Skeletal muscle satellite cell (primary cell): ENCODE results near the gene GK.
"Not testable (repeated sequence)": the region's sequence is repeated elsewhere in the genome, so short reads cannot be mapped to it uniquely, and the experiment has no call there.

Experiments
- H3K27me3 ChIP-seq: 2 replicates; pipeline ENCODE4 v1.7.0; 2013; ENCODE audit warnings: low read length; ENCODE audit not compliant: control insufficient read depth, insufficient read depth
- H3K36me3 ChIP-seq: 2 replicates; pipeline ENCODE4 v1.7.0; 2013; ENCODE audit warnings: mild to moderate bottlenecking, control low read depth, low read length; ENCODE audit not compliant: insufficient read depth
- H3K4me1 ChIP-seq: 2 replicates; pipeline ENCODE4 v1.7.0; 2013; ENCODE audit warnings: low read length; ENCODE audit not compliant: control insufficient read depth, insufficient read depth
- H3K4me2 ChIP-seq: 2 replicates; pipeline ENCODE4 v1.7.0; 2013; ENCODE audit warnings: mild to moderate bottlenecking, low read length
- H3K4me3 ChIP-seq: 2 replicates; pipeline ENCODE4 v1.7.0; 2013; ENCODE audit warnings: low read length
- H3K9ac ChIP-seq: 2 replicates; pipeline ENCODE4 v1.7.0; 2013; ENCODE audit warnings: mild to moderate bottlenecking, low read depth, low read length, moderate library complexity
- H3K9me3 ChIP-seq: replicated peaks from 2 replicates; pipeline ENCODE4 v1.7.0; 2013; ENCODE audit warnings: mild to moderate bottlenecking, control low read depth, low read length

Gene GK

DNA sequence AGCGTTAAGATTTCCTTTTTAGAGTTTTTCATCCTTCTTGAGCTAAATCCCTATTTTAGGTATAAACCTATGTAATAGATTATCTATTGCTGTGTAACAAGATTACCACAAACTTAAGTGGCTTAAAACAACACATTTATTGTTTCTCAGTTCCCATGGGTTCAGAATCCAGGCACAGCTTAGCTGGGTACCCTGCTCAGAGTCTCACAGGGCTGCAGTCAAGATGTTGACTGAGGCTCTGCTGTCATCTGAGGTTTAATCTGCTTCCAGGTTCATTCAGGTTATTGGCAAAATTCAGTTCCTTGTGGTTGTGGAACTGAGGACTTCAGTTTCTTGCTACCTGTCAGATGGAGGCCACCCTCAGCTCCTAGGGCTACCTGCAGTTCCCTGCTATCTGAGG is 60.9 kb downstream of the GK start:
- no peaks in the 10 kb centered on the region for H3K27me3 ChIP-seq

DNA sequence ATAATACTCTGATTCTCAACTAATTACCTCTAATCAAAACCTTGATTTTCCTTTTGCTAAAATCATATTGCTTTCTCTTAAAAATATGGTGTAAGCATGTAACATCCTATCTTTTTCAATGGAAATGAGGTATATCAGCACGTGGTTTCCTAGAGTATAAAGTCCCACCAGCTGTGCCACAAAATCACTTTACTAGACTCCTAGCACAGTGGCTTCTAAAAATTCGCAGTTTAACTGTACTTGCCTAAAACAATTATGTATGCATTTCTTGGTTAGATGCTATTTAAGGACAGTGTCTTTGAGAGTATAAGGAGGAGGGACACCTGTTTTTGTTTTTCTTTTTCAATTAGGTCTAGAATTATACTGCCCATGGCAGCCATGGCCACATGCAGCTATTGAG is 62.8 kb downstream of the GK start:
- H3K4me3 ChIP-seq, result no peak overlapping the region
- peaks cover 5% of the 10 kb centered on the region for H3K36me3 ChIP-seq
- H3K9ac ChIP-seq, result no peak overlapping the region
- no peaks in the 10 kb centered on the region for H3K9me3 ChIP-seq
- H3K27me3 ChIP-seq, result no peaks in the 10 kb centered on the region
- no peak overlapping the region for H3K4me2 ChIP-seq
- H3K4me1 ChIP-seq, result no peaks in the 10 kb centered on the region

More for the DNA sequence above, 60.9 kb downstream of the GK start:
- no peak overlapping the region for H3K4me2 ChIP-seq
- H3K4me3 ChIP-seq, result no peak overlapping the region
- no peaks in the 10 kb centered on the region for H3K9me3 ChIP-seq
- H3K4me1 ChIP-seq, result no peaks in the 10 kb centered on the region
- peaks cover 2% of the 10 kb centered on the region for H3K36me3 ChIP-seq
- no peak overlapping the region for H3K9ac ChIP-seq

GRCh38 chrX:30733852-30734660 is 80.8 kb downstream of the GK start:
- Histone ChIP-seq H3K27me3 (no peaks in the 10 kb centered on the region), H3K4me3 (no peak overlapping the region), H3K4me1 (no peaks in the 10 kb centered on the region), H3K9me3 (no peaks in the 10 kb centered on the region), H3K36me3 (no peaks in the 10 kb centered on the region), H3K9ac (no peak overlapping the region), H3K4me2 (no peak overlapping the region)

- Histone ChIP-seq H3K4me2 (no peak overlapping the region), H3K4me1 (no peaks in the 10 kb centered on the region), H3K4me3 (no peak overlapping the region), H3K36me3 (no peaks in the 10 kb centered on the region), H3K9ac (no peak overlapping the region), H3K27me3 (no peaks in the 10 kb centered on the region), H3K9me3 (no peaks in the 10 kb centered on the region)
These were observed 81.6 kb downstream of the GK start for GRCh38 chrX:30734782-30735181.

- Histone ChIP-seq H3K36me3 (no peaks in the 10 kb centered on the region), H3K4me2 (no peak overlapping the region), H3K4me3 (no peak overlapping the region), H3K9ac (no peak overlapping the region), H3K27me3 (no peaks in the 10 kb centered on the region), H3K4me1 (no peaks in the 10 kb centered on the region), H3K9me3 (no peaks in the 10 kb centered on the region)
These were observed 82.6 kb downstream of the GK start for GRCh38 chrX:30735839-30736238.

- no peaks in the 10 kb centered on the region for H3K27me3 ChIP-seq
- no peaks in the 10 kb centered on the region for H3K4me1 ChIP-seq
- H3K36me3 ChIP-seq, result no peaks in the 10 kb centered on the region
- no peak overlapping the region for H3K4me2 ChIP-seq
- no peak overlapping the region for H3K9ac ChIP-seq
- no peaks in the 10 kb centered on the region for H3K9me3 ChIP-seq
- no peak overlapping the region for H3K4me3 ChIP-seq
These were observed 88.3 kb downstream of the GK start for GRCh38 chrX:30741545-30741944.

- no peak overlapping the region for H3K9ac ChIP-seq
- no peaks in the 10 kb centered on the region for H3K4me1 ChIP-seq
- H3K27me3 ChIP-seq, result no peaks in the 10 kb centered on the region
- H3K4me3 ChIP-seq, result no peak overlapping the region
- H3K36me3 ChIP-seq, result no peaks in the 10 kb centered on the region
- no peak overlapping the region for H3K4me2 ChIP-seq
- no peaks in the 10 kb centered on the region for H3K9me3 ChIP-seq
These were observed 95.2 kb downstream of the GK start for GRCh38 chrX:30748342-30748960.

DNA sequence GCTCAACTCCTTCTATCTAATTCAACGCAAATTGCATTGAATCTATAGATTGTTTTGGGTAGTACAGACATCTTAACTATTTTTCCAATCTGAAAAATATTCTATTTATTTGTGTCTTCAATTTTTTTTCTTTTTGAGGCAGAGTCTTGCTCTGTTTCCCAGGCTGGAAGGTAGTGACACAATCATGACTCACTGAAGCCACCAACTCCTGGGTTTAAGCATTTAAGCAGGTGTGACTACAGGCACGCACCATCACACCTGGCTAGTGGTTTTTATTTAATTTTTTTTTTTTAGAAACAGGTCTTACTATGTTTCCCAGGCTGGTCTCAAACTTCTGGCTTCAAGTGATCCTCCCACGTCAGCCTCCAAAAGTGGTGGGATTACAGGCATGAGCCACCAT is 98.3 kb downstream of the GK start:
- Histone ChIP-seq H3K4me2 (no peak overlapping the region), H3K9me3 (no peaks in the 10 kb centered on the region), H3K4me3 (no peak overlapping the region), H3K4me1 (no peaks in the 10 kb centered on the region), H3K27me3 (no peaks in the 10 kb centered on the region), H3K36me3 (no peaks in the 10 kb centered on the region), H3K9ac (no peak overlapping the region)

DNA sequence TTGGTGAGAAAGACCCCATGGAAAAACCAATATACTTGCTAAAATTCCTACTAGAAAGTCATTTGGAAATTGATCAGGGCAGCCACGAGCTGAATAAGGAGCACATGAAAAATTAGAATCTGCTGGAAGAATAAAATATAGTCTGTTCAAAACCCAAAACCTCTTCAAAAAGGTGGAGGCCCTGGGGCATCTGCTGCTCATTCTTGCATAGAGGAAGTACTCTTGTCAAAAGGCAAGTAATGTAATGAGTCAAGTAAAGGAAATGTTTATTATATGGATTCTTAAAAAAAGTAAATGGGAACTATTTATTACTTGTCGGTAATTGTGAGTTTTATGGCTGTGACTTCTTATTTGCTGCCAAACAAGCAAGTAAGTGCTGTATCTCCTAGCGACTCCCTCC is 109.5 kb downstream of the GK start:
- Histone ChIP-seq H3K27me3 (no peaks in the 10 kb centered on the region), H3K36me3 (no peaks in the 10 kb centered on the region), H3K4me2 (no peak overlapping the region), H3K9ac (no peak overlapping the region), H3K9me3 (no peaks in the 10 kb centered on the region), H3K4me3 (no peak overlapping the region), H3K4me1 (no peaks in the 10 kb centered on the region)

DNA sequence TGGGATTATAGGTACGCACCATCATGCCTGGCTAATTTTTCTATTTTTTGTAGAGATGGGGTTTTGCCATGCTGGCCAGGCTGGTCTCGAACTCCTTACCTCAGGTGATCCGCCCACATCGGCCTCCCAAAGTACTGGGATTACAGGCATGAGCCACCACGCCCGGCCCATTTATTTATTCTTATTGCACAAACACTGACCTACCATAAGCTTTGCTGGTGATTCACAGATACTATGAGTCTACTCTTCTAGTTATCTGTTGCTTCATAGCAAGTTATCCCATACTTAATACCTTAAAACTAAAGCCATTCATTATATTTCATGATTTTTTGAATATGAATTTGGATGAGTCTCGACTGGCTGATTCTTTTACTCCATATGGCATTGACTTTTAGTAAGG is 120.5 kb downstream of the GK start:
- not testable (repeated sequence) for H3K9ac ChIP-seq, H3K4me3 ChIP-seq, H3K4me2 ChIP-seq, H3K4me1 ChIP-seq, H3K36me3 ChIP-seq, H3K9me3 ChIP-seq, H3K27me3 ChIP-seq

- H3K9me3 ChIP-seq, result no peaks in the 10 kb centered on the region
- no peak overlapping the region for H3K4me2 ChIP-seq
- no peaks in the 10 kb centered on the region for H3K4me1 ChIP-seq
- no peak overlapping the region for H3K4me3 ChIP-seq
- no peak overlapping the region for H3K9ac ChIP-seq
- no peaks in the 10 kb centered on the region for H3K27me3 ChIP-seq
- H3K36me3 ChIP-seq, result no peaks in the 10 kb centered on the region
These were observed 124.4 kb downstream of the GK start for GRCh38 chrX:30777575-30777974.

DNA sequence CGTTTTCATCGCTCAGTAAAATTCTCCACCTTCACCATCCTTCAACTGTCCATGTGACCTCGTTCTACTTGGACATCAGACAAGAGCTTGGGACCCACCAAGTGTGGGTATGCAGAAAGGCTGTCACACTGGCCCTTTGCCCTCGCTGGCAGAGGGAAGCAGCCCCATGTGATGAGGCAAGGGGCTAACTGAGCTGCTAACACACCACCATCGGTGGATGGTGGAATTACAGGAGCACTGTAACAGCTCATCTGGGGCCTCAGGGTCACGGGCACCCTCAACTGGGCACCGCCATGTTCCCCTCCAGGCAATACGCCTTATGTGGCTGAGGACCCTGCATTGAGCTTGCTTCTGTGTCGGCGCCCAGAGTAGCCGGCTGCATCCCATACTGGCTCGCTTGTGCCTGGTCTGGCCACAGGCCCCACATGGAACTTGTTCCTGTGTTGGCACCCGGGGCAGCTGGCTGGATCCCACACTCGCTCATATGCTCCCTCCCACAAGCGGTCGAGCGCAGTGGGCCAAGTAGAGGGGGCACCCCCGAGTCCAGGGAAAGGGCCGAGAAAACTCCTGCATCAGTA is 126.3 kb downstream of the GK start:
- H3K36me3 ChIP-seq, result no peaks in the 10 kb centered on the region
- no peak overlapping the region for H3K4me3 ChIP-seq
- no peaks in the 10 kb centered on the region for H3K4me1 ChIP-seq
- H3K9me3 ChIP-seq, result no peaks in the 10 kb centered on the region
- H3K27me3 ChIP-seq, result no peaks in the 10 kb centered on the region
- H3K4me2 ChIP-seq, result no peak overlapping the region
- H3K9ac ChIP-seq, result no peak overlapping the region
